ENCODE results near the gene NRM. TPM values are rescaled to one million over a fixed set of nuclear protein-coding genes. Genes with fewer than 3 reads are reported as not detected.

NRM gene
- total and polyA plus RNA-seq, 2 of the 13 experiments (the other 11 are each of a cell fraction or from before 2014, with no cell fraction given) = 12.5 to 16.0 TPM

DNA sequence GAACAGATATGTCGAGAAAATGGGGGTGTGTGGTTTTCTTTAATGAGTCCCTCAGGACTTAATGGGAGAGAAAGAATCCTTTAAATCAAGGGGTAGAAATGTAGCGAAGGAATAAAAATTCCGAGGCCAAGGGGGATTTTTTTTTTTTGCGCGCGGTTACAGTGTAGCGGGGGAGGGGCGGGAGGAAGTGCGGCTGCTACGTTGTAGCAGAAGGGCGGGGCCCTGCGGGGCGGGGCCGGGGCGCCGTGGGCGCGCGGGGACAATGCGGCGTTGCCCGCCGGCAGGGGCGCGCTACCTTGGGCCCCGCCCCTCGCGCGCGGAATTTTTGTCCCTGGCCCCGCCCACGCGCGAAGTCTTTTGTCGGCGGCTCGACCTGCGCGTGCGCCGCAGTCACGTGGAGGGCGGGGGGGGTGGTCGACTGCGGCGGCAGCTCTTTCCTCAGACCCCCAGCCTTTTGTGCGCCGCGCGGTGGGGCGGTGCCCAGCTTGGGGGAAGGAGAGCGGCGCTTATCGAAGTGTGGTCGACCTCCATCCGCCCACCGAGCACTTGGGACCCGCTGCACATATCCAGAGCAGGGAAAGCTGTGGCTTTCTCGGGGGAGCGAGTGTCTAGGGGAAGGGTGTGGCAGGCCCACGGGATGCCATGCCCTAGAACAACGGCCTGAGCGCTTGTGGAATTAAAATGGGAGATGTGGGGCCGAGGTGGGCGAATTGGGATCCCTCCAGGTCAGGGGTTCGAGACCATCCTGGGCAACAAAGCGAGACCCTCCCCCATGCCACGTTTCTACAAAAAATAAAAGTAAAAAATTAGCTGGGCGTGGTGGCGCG, 30.6 kb upstream of the NRM start (continued):
- TF ChIP-seq, protein P1, sequence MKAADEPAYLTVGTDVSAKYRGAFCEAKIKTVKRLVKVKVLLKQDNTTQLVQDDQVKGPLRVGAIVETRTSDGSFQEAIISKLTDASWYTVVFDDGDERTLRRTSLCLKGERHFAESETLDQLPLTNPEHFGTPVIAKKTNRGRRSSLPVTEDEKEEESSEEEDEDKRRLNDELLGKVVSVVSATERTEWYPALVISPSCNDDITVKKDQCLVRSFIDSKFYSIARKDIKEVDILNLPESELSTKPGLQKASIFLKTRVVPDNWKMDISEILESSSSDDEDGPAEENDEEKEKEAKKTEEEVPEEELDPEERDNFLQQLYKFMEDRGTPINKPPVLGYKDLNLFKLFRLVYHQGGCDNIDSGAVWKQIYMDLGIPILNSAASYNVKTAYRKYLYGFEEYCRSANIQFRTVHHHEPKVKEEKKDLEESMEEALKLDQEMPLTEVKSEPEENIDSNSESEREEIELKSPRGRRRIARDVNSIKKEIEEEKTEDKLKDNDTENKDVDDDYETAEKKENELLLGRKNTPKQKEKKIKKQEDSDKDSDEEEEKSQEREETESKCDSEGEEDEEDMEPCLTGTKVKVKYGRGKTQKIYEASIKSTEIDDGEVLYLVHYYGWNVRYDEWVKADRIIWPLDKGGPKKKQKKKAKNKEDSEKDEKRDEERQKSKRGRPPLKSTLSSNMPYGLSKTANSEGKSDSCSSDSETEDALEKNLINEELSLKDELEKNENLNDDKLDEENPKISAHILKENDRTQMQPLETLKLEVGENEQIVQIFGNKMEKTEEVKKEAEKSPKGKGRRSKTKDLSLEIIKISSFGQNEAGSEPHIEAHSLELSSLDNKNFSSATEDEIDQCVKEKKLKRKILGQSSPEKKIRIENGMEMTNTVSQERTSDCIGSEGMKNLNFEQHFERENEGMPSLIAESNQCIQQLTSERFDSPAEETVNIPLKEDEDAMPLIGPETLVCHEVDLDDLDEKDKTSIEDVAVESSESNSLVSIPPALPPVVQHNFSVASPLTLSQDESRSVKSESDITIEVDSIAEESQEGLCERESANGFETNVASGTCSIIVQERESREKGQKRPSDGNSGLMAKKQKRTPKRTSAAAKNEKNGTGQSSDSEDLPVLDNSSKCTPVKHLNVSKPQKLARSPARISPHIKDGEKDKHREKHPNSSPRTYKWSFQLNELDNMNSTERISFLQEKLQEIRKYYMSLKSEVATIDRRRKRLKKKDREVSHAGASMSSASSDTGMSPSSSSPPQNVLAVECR (CRISPR knock-in tag; IDR thresholded peaks at IDR 0.05; ENCODE audit: borderline replicate concordance) = peak; percentile 91
- TF ChIP-seq BCL6 (CRISPR knock-in tag; IDR thresholded peaks at IDR 0.05) (0 out of 2 replicates have a peak, but pooled peaks have one; percentile 16), JDP2 (CRISPR knock-in tag; IDR thresholded peaks at IDR 0.05; ENCODE audit: borderline replicate concordance) (no peak), MEIS1 (CRISPR knock-in tag; IDR thresholded peaks at IDR 0.05; ENCODE audit: borderline replicate concordance) (no peak), ZMYM4 (CRISPR knock-in tag; IDR thresholded peaks at IDR 0.05) (peak; percentile 45; the same call in 1 of the 2 replicates), SP5 (CRISPR knock-in tag; IDR thresholded peaks at IDR 0.05; ENCODE audit: borderline replicate concordance, low read depth) (peak; percentile 77), NR2F1 (CRISPR knock-in tag; IDR thresholded peaks at IDR 0.05) (no peak), IKZF1 (IDR thresholded peaks at IDR 0.05) (no peak), ZNF292 (CRISPR knock-in tag; IDR thresholded peaks at IDR 0.05; ENCODE audit: borderline replicate concordance, low read depth) (no peak), HNF4G (IDR thresholded peaks at IDR 0.05; ENCODE audit: borderline replicate concordance, low read depth, low read length) (no peak), HNF4G (CRISPR knock-in tag; IDR thresholded peaks at IDR 0.05; ENCODE audit: borderline replicate concordance, low read depth) (no peak), SP2 (CRISPR knock-in tag; IDR thresholded peaks at IDR 0.05) (peak; percentile 49; the same call in 1 of the 2 replicates), ZNF496 (CRISPR knock-in tag; IDR thresholded peaks at IDR 0.05; ENCODE audit: insufficient replicate concordance) (no peak)
- TF ChIP-seq, protein P2, sequence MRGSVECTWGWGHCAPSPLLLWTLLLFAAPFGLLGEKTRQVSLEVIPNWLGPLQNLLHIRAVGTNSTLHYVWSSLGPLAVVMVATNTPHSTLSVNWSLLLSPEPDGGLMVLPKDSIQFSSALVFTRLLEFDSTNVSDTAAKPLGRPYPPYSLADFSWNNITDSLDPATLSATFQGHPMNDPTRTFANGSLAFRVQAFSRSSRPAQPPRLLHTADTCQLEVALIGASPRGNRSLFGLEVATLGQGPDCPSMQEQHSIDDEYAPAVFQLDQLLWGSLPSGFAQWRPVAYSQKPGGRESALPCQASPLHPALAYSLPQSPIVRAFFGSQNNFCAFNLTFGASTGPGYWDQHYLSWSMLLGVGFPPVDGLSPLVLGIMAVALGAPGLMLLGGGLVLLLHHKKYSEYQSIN (CRISPR knock-in tag; IDR thresholded peaks at IDR 0.05; ENCODE audit: borderline replicate concordance) = no peak
- TF ChIP-seq, protein P3, sequence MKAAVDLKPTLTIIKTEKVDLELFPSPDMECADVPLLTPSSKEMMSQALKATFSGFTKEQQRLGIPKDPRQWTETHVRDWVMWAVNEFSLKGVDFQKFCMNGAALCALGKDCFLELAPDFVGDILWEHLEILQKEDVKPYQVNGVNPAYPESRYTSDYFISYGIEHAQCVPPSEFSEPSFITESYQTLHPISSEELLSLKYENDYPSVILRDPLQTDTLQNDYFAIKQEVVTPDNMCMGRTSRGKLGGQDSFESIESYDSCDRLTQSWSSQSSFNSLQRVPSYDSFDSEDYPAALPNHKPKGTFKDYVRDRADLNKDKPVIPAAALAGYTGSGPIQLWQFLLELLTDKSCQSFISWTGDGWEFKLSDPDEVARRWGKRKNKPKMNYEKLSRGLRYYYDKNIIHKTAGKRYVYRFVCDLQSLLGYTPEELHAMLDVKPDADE (CRISPR knock-in tag; IDR thresholded peaks at IDR 0.05) = no peak
- TF ChIP-seq, protein P4, sequence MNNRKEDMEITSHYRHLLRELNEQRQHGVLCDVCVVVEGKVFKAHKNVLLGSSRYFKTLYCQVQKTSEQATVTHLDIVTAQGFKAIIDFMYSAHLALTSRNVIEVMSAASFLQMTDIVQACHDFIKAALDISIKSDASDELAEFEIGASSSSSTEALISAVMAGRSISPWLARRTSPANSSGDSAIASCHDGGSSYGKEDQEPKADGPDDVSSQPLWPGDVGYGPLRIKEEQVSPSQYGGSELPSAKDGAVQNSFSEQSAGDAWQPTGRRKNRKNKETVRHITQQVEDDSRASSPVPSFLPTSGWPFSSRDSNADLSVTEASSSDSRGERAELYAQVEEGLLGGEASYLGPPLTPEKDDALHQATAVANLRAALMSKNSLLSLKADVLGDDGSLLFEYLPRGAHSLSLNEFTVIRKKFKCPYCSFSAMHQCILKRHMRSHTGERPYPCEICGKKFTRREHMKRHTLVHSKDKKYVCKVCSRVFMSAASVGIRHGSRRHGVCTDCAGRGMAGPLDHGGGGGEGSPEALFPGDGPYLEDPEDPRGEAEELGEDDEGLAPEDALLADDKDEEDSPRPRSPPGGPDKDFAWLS (CRISPR knock-in tag; IDR thresholded peaks at IDR 0.05; ENCODE audit: borderline replicate concordance) = no peak
- TF ChIP-seq, protein P5, sequence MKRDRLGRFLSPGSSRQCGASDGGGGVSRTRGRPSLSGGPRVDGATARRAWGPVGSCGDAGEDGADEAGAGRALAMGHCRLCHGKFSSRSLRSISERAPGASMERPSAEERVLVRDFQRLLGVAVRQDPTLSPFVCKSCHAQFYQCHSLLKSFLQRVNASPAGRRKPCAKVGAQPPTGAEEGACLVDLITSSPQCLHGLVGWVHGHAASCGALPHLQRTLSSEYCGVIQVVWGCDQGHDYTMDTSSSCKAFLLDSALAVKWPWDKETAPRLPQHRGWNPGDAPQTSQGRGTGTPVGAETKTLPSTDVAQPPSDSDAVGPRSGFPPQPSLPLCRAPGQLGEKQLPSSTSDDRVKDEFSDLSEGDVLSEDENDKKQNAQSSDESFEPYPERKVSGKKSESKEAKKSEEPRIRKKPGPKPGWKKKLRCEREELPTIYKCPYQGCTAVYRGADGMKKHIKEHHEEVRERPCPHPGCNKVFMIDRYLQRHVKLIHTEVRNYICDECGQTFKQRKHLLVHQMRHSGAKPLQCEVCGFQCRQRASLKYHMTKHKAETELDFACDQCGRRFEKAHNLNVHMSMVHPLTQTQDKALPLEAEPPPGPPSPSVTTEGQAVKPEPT (CRISPR knock-in tag; IDR thresholded peaks at IDR 0.05; ENCODE audit: low read depth) = no peak; the same call in 1 of the 2 replicates

Data from HepG2 (cell line).